ENCODE measurements around the gene GRK7. TPM values are rescaled to one million over a fixed set of nuclear protein-coding genes. Genes with fewer than 3 reads are reported as not detected.

The GRK7 gene
- total and polyA plus RNA-seq, 2 of the 13 experiments (the other 11 are each of a cell fraction or from before 2014, with no cell fraction given) = not detected

- TF ChIP-seq ZNF18 (CRISPR knock-in tag; IDR thresholded peaks at IDR 0.05; ENCODE audit: insufficient replicate concordance) = no peak
- peak; percentile 96 for TF ChIP-seq RBFOX2 (IDR thresholded peaks at IDR 0.05; ENCODE audit: low read depth, low read length)
- TF ChIP-seq SMAD1 (CRISPR knock-in tag; IDR thresholded peaks at IDR 0.05; ENCODE audit: borderline replicate concordance, low read depth) = no peak
- no peak for TF ChIP-seq AHDC1 (CRISPR knock-in tag; IDR thresholded peaks at IDR 0.05; ENCODE audit: borderline replicate concordance)
- peak in 1 of 2 experiments; percentile 49; a peak in 1 of 4 replicates for TF ChIP-seq REST (IDR thresholded peaks at IDR 0.05; ENCODE audit: borderline replicate concordance in 1 of 2, low read depth in 1 of 2, low read length in 2 of 2)
- peak; percentile 67 for TF ChIP-seq SKI (IDR thresholded peaks at IDR 0.05; ENCODE audit: partially characterized antibody)
- TF ChIP-seq CTCF (CRISPR knock-in tag; IDR thresholded peaks at IDR 0.05) = peak; percentile 88
- peak; percentile 72 for TF ChIP-seq TEAD3 (CRISPR knock-in tag; optimal IDR thresholded peaks at IDR 0.05; ENCODE audit: borderline replicate concordance)
- TF ChIP-seq ESRRA (CRISPR knock-in tag; IDR thresholded peaks at IDR 0.05; ENCODE audit: low read depth) = peak; percentile 34
- no peak for TF ChIP-seq ZNF747 (CRISPR knock-in tag; IDR thresholded peaks at IDR 0.05; ENCODE audit: borderline replicate concordance)
- TF ChIP-seq SALL2 (CRISPR knock-in tag; IDR thresholded peaks at IDR 0.05) = 0 out of 2 replicates have a peak, but pooled peaks have one; percentile 23
- no peak for TF ChIP-seq ZBTB42 (CRISPR knock-in tag; IDR thresholded peaks at IDR 0.05)
Measured at GRCh38 chr3:141738022-141738890, 25.0 kb upstream of the GRK7 start, which contains the start of gene RNF7 (continued).
